ENCODE data around the gene SAPCD1.

SAPCD1 gene

DNA sequence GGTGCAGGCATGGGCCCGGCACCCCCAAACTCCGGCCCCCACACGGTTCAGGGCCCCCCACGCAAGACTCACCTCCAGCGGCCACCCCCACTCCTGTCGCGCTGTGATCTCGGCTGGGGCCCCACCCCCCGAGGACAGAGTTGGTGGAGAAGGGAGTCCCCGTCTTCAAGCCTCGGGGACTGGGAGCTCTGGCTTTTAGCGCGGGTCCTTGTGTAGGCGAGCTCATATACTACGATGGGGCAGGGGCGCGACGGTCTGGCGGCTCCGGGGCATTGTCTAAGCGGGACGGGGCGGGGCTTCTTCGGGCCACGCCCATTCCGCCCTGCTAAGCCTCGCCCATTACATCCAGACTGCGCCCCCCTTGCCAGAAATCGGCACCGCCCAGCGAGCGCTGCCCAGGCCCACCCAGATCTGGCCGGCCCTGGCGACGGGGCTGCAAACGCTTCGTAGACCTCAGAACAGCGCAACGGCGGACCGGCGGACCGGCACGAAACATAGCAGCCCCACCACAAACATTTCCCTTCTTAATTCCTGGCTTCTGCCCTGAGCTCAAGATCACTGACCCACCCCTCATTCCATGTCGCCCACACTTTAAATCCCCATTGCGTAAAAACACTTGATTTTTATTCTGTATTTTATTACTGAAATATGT is 32.4 kb upstream of the SAPCD1 start:
- no peak for DNase-seq

DNA sequence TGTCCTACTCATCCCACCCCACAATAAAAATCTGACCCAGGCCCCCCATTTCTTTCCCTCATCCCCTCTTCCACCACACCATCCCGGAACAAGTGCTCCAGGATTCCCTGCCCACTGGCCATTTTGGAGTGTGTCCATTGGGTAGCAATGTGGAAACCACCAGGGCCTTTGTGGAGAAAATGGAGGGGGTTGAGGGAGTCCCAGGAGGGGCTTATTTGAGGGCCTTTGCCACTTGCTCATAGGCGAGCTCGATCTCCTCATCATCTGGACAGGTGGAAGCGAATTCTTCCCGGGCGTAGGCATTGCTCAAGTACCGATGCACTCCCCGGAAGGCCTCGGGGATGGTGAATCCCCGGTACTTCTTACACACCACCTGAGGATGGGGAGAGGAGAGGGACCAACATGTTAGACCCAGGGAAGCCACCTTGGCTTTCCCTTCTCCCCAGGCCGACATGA is 31.8 kb upstream of the SAPCD1 start:
- no peak for DNase-seq

DNA sequence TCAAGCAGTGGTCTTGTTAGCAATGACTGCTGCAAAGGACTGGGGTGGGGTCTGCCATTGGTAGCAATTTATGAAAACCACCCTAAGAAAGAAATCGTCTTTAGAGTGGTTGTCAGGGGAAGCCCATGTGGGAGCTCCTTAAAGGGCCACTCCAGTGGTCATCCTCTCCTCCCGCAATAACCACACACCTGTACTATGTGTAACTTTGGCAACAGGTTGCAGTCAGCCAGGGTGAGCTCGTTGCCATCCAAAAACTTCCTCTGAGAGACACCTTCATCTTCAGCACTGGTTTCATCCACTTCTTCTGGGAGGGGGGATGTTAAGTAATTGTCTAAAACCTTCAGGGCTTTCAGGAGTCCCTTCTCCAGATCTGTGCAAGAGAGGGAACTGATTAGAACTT is 30.4 kb upstream of the SAPCD1 start:
- DNase-seq = no peak

DNA sequence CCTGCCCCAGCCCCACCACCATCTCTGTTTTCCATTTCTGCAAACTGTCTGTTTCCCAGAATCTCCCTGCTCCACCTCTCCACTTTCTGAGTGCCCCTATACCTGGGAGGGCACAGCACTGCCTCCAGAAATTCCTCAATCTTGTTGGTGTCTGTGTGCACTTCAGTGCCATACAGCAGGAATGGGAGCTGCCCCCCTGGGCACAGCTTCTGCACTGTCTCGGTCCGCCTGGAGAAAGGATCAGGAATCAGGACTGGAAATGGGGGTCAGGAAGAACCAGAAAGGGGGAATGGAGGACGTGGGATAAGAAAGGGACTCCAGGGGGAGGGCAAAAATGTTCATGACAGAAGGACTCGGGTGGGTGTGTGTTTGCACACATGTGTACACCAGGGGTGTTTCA is 28.7 kb upstream of the SAPCD1 start:
- DNase-seq = no peak

DNA sequence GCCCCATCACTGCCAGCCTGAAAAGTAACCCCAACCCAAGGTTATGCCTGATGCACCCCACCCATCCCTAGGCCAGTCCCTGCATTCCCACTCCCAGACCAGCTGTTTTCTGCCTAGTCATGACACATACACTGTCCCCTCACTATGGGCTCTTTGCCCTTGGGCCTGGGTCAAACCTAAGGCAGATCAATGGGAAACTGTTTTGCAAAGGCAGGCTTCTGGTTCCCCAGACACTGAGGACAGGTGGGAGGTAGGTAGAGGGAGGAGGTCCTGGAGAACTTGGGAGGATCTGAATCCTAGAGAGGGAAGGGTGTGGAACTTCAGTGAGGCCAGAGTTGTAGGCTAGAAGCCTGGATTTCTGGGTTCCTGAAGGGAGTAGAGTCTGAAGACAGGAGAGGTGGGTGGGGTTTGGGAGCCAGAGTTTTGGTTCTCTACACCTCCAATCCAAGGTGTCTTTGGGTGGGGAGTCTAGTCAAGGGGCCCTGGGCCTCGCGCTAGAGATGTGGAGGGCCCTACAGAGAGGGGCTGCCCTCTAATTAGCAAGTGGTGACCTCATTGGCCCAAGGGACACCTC is 28.1 kb upstream of the SAPCD1 start:
- DNase-seq = no peak

DNA sequence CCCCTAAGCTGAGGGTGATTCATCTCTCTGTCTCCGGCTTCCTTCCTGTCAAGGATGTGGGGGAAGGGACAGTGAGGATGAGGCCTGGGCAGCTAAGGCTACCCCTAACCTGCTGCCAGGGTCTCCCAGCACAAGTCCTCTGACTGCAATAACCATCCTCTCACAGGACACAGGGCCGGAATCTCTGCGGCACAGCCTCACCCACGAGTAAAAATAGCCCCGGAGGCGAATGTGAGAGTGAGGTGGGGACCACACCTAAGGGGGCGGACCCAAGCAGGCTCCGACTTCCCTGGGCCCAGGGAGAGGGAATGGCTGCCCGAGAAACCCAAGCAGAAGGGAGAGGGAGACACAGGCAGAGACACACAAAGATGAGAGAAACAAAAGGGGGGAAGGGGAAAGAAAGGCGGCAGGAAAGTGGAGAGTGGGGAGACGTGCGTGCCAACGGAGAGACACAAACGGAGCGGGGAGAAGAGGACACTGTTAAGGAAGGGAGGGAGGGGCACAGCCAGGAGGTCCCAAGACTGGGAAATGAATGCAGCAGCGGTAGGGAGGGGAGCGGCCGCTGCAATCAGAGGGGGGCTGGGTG is 27.5 kb upstream of the SAPCD1 start:
- DNase-seq = no peak

DNA sequence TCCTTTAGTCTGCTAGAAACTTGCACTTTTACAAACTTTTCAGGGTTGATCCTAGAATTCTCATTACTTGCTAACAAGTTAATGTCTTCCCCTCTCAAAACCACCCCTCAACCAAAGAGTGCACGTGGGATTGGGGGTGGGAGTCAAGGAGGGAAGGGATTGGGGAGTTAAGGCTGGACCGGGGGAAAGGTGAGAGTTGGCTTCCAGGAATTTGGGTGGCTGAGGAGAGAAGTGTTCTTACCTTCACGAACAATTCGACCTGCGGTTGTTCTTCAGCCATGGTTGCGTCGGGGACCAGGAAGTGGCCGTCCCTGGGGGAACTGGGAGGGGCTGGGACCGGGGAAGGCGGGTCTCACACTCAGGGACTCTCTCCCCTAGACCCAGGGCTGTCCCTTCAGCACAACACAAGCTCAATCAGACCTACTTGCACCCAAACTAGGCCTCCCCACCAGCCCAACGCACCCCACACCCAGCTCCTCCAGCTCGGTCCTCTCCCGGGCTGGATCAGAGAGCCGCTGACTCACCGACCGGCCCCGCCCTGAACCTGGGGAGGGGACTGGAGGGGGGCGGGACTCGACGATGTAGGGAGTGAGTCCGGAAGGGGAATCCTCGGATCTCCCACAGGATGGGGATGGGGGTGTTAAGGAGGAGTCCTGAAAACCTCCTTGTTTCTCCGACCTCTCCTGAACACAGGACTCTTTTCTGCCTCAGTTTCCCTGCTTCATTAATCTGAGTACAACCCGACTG is 26.3 kb upstream of the SAPCD1 start, which contains the start of gene CLIC1:
Gene CLIC1, minus strand, starts transcription at position 510 of the 747 bp plus-strand sequence. Its CDS starts 230 bp downstream, at position 280.
- peak; percentile 97 for DNase-seq

DNA sequence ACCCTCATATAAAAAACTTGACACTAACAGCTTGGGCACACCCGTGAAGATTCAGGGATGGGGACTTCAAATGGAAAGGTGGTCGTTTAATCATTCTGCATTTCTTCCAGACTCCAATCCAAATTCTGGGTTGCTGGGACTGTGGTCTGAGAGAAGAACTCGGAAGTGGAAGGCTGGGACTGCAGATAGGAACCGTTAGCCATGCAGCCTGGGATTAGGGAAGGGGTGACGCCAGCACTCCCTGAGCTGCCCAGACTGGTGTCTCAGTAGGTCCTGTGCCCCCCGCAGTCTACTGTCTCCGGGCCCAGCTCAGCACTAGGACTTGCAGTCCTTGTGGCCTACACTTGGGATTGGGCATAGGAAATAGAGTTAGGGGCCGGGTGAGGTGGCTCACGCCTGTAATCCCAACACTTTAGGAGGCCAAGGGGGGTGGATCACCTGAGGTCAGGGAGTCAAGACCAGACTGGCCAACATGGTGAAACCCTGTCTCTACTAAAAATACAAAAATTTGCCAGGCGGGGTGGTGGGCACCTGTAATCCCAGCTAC is 25.6 kb upstream of the SAPCD1 start:
- DNase-seq = no peak

DNA sequence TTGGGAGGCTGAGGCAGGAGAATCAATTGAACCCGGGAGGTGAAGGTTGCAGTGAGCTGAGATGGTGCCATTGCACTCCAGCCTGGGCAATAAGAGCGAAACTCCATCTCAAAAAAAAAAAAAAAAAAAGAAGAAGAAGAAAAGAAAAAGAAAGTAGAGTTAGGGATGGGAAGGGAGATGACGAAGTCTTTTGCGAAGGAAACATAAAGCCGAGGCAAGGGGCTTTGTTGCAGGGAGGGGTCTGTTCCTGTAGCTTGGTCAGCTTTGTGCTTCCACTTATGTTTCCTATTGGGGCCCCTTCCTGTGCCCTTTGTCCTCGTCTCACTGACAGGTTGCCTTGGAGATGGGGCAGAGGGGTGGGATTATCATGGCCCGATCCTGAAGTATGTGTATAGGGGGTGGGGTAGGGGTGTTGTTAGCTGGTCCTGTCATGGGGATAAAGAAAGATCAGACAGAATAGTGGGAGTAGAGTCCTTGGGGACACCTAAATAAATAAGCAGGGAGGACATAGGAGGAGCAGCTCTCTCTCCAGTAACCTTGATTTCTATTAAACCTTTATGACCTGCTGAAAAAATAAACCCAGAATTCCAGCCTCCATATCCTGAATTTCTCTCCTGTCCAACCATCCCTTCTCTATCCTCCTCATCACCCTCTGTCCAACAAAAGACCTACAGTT is 25.0 kb upstream of the SAPCD1 start:
- DNase-seq = peak; percentile 81

DNA sequence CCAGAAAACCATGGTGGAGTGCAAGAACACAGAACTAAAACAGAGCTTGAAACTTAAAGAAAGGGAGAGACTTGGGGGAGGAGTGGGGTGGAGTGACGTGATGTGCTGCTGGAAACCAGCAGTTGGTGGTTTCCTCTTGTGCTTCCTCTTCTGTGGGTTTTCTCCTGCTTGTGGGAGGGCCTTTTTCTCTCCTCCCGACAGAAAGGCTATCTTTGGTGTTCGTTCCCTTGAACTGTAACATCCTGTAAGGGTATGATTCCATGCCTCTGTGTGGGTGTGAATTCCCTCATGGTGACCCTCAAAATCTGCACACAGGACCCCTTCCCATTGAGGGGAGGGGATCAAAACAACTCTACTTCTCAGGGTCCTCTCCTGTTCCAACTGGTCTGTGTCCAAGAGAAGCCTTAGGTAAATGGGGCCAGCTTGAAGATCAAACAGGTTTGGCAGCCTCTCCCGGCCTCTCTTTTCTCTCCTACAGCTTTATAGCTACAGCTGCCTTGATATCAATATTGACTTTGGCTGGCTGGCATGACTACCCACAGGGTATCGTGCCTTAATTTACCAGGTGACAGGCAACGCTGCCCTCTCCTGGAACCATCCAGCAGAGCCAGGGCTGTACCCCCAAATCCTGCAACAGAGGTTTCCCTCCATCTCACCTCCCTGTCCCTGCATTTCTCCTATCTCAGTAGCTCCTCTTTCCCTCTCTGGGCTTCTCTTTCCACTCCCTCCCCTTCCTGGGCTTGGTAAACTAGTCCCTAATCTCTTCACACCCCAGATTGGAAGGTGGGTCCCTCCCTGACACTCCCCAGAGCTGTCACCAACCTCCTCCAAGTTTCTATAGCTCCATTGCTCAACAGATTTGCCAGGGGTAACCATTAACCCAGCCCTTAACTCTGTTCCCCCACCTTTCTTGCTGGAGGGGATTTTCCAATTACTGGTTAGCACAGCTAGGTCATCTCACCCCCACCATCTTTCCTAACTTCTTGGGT is 24.2 kb upstream of the SAPCD1 start:
- peak; percentile 99 for DNase-seq

DNA sequence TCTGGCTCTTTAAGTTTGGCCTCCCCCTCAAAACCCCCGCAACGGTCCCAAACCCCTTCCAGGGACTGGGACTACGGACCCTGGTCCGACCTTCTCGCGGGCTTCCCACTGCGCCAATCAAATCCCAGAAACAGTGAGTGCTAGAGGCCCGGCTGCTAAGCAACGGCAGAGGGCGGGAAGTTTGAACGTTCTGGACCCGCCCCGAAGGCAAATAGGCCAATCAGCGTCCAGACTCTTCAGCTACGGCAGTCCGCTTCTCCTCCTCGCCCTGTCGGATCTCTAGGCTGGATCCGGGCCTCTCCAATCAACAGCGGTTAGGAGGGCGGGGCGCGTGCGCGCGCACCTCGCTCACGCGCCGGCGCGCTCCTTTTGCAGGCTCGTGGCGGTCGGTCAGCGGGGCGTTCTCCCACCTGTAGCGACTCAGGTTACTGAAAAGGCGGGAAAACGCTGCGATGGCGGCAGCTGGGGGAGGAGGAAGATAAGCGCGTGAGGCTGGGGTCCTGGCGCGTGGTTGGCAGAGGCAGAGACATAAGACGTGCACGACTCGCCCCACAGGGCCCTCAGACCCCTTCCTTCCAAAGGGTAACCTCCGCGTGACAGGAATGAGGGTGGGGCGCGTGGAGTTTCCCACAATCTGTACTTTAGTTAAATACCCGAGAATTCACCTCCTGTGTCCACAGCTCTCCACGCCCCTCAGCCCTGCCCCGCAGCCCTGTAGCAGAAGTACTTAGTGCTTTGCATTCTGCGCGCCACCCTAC is 22.6 kb upstream of the SAPCD1 start, which contains the start of gene MSH5:
Gene MSH5, plus strand, starts transcription at position 367 of the 758 bp plus-strand sequence. CDS start 462 bp downstream, outside the sequence.
- peak; percentile 100 for DNase-seq

DNA sequence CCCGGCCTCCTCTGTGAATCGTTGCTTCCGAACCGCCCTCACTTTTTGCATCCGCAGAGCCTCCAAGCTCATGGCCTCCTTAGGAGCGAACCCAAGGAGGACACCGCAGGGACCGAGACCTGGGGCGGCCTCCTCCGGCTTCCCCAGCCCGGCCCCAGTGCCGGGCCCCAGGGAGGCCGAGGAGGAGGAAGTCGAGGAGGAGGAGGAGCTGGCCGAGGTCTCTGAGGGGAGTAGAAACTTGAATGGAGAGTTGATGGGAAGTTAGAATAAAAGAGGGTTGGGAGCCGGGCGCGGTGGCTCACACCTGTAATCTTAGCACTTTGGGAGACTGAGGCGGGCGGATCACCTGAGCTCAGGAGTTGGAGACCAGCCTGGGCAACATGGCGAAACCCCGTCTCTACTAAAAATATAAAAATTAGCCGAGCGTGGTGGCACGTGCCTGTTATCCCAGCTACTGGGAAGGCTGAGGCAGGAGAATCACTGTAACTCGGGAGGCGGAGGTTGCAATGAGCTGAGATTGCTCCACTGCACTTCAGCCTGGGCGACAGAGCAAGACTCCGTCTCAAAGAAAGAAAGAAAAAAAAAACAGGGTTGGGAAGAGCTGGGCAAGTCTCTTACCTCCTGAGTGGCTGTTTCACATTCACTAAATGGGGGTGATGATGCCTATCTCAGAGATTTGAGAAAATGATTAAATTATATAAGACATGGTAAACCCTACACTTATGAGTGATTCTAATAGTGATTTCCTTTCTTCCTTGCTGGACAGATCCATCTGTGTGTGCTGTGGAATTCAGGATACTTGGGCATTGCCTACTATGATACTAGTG is 21.8 kb upstream of the SAPCD1 start:
- DNase-seq = peak; percentile 69

DNA sequence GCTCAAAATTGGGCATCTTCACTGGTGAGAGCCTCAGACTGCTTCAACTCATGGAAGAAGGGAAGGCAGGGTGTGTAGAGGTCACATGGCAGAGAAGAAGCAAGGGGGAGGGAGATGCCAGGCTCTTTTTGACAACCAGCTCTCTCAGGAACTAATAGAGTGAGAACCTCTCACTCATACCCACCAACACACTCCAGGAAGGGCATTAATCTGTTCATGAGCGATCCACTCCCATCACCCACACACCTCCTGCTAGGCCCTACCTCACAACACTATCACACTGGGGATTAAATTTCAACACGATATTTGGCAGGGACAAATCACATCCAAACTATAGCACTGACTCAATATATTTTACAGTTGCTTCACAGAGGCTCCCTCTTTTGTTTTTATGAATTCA is 20.6 kb upstream of the SAPCD1 start:
- no peak for DNase-seq

DNA sequence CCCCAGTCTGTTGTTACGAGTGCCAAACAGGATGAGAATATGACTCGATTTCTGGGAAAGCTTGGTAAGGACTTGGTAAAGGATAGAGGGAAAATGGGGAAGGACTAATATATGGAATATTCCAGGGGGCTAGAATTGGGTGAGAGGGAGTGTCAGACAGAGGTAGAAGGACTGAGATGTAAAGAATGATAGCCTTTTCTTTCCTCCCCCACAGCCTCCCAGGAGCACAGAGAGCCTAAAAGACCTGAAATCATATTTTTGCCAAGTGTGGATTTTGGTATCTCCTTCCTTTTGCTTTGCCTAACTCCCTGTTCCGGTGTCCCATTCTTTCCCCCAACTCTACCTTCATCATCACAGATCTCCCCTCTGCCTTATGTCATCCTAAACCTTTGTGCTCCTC is 19.6 kb upstream of the SAPCD1 start:
- DNase-seq = no peak

DNA sequence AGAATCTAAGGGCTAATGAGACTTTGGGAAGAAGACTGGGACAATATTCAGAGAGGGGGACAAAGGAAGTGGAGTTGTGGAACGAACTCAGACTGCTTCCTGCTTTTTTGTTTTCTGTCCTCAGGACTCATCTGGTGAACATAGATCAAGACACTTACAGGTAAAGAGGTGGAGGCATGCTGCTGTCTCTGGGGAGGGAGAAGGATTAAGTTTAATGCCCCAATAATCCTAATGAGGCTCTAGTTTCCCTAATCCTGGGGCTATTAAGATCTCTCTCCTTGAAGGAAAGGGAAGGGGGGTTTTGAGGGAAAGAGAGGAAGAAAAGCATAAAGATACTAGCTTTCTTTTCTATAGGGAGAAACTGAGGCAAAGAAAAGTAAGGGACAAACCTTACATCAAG is 18.0 kb upstream of the SAPCD1 start:
- no peak for DNase-seq

DNA sequence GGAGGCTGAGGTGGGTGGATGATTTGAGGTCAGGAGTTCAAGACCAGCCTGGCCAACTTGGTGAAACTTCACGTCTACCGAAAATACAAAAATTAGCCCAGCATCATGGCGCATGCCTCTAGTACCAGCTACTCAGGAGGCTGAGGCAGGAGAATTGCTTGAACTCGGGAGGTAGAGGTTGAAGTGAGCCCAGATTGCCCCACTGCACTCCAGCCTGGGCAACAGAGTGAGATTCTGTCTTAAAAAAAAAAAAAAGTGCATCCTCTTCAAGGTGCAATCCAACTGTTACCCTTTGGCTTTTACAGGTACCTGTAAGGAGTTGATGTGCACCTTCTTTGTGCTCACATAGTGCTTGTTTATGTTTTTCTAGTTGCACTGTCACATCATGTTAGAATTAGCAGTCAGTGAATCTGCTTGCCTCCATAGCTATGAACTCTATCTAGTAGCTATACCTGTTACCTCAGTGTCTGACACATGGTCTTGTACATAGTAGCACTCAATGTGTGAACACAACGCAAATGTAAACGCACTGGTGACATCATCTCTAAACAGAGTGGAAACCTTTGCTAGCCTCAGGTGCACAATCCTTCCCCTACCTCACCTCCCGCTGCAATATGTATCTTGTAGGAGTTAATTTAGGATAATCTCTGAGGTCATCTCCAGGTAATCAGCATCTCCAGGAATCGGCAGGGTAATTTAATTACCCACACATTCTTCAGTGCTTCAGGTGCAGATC is 13.0 kb upstream of the SAPCD1 start:
- no peak for DNase-seq

DNA sequence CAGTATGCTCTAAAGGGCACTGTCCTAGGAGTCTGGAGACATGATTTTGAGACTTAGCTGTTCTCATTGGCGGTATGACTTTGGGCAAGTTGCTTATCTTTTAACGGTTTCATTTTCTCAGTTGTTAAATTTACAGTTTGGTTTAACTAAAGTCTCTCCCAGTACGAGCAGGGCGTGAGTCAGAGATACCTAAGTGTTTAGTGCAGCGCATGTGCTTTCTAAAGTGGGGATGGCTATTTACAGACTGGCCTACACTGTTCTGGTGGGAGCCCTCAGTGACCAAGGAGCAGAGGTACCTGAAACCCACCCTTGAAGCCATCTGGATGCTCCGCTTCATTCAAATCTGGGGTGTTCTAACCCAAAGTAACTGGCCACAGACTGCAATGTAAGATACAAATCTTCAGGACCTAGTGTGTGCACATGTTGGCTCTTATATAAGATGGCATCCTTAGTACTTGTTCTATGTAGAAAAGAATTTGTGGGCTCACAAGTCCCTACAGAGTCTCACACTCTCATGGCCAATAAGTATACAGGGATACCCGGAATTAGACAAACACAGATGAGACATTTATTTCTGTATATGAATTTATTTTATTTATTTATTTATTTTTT is 11.9 kb upstream of the SAPCD1 start:
- no peak for DNase-seq

DNA sequence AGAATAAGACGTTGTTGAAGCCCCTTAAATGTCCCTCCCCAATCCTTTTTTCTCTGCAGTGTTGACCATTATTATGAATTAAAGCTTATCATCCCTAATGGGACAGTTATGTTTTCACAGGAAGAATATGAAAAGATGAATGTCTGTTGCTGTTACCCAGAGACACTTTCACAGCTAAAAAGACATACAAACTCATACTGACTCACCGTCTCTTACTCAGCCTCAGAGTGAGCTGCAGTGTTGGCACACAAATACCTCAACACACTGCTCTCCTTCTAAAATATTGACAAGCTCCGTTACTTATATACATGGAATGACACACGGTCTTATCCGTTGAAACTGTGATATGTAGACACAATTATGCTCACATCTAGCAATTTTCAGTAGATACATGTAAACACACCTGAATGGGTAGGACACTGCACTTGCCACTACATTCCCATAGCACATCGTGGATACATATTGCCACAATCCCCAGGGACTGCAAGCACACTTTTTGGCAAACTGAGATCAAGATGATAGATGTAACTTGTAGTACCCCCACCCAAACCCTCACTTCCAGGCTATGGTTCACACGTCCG is 9.6 kb upstream of the SAPCD1 start:
- no peak for DNase-seq
